Liver (tissue), 9 donors: Measurements from ENCODE around the gene RAMP3. TPM values are rescaled to one million over a fixed set of nuclear protein-coding genes. Genes with fewer than 3 reads are reported as not detected.
A peak's percentile ranks its signal among the peaks of the same experiment; 100 is the strongest.
"Not testable (repeated sequence)": the region's sequence is repeated elsewhere in the genome, so short reads cannot be mapped to it uniquely, and the experiment has no call there.

Experiments used
- DNase-seq: peaks from one replicate; pipeline ENCODE4 v3.0.0-alpha.2; 2017; ENCODE audit warnings: low spot score
- H3K27ac ChIP-seq, 2 donors: one replicate each; pipeline ENCODE4 v1.7.0; 2013; ENCODE audit warnings: inconsistent platforms in 2 of 2, low read length in 2 of 2, control low read depth in 1 of 2, low read depth in 1 of 2, mild to moderate bottlenecking in 1 of 2
- H3K27me3 ChIP-seq, 4 donors: one replicate each; pipeline versions ENCODE4 v1.6.1 to v1.7.0; 2013; ENCODE audit warnings: low read length in 3 of 4, inconsistent platforms in 1 of 4, mild to moderate bottlenecking in 1 of 4, moderate library complexity in 1 of 4; ENCODE audit not compliant: control insufficient read depth in 4 of 4, insufficient read depth in 4 of 4
- H3K36me3 ChIP-seq, 4 donors: one replicate each; pipeline versions ENCODE4 v1.6.1 to v1.7.0; 2013; ENCODE audit warnings: low read length in 3 of 4, mild to moderate bottlenecking in 3 of 4, low read depth in 1 of 4, moderate library complexity in 1 of 4; ENCODE audit not compliant: control insufficient read depth in 4 of 4, insufficient read depth in 3 of 4
- H3K4me1 ChIP-seq, 4 donors: one replicate each; pipeline versions ENCODE4 v1.6.1 to v1.7.0; 2013; ENCODE audit warnings: low read length in 3 of 4, mild to moderate bottlenecking in 3 of 4, moderate library complexity in 1 of 4; ENCODE audit not compliant: control insufficient read depth in 4 of 4, insufficient read depth in 4 of 4
- H3K4me3 ChIP-seq, 3 donors: one replicate each; pipeline versions ENCODE4 v1.6.1 to v1.7.0; 2013; ENCODE audit warnings: low read length in 3 of 3, control low read depth in 1 of 3, low read depth in 1 of 3, mild to moderate bottlenecking in 1 of 3
- H3K9ac ChIP-seq, 2 donors: one replicate each; pipeline ENCODE4 v1.7.0; 2013; ENCODE audit warnings: low read length in 2 of 2, mild to moderate bottlenecking in 2 of 2, moderate library complexity in 2 of 2, control low read depth in 1 of 2, low read depth in 1 of 2
- H3K9me3 ChIP-seq, 4 donors: one replicate each; pipeline versions ENCODE4 v1.6.1 to v1.7.0; 2013; ENCODE audit warnings: low read length in 3 of 4; ENCODE audit not compliant: control insufficient read depth in 4 of 4
- ATF3 ChIP-seq: IDR thresholded peaks from 2 replicates; pipeline ENCODE4 v1.6.1; 2016; ENCODE audit warnings: antibody characterized with exemption
- EGR1 ChIP-seq, 2 donors: IDR thresholded peaks; 2 replicates each; pipeline ENCODE4 v1.6.1; 2016 to 2018; ENCODE audit warnings: antibody characterized with exemption in 2 of 2, low read depth in 2 of 2
- GABPA ChIP-seq, 2 donors: IDR thresholded peaks in 1 of 2; conservative IDR thresholded peaks in 1 of 2; 2 replicates each; pipeline ENCODE4 v1.6.1; 2016; ENCODE audit warnings: antibody characterized with exemption in 2 of 2, mild to moderate bottlenecking in 1 of 2, moderate library complexity in 1 of 2
- HNF4G ChIP-seq: IDR thresholded peaks from 2 replicates; pipeline ENCODE4 v1.6.1; 2016; ENCODE audit warnings: antibody characterized with exemption
- NR2F2 ChIP-seq: IDR thresholded peaks from 2 replicates; pipeline ENCODE4 v1.6.1; 2016; ENCODE audit warnings: antibody characterized with exemption
- RAD21 ChIP-seq, 2 donors: IDR thresholded peaks; 2 replicates each; pipeline ENCODE4 v1.6.1; 2016; ENCODE audit warnings: antibody characterized with exemption in 2 of 2, mild to moderate bottlenecking in 2 of 2
- REST ChIP-seq: IDR thresholded peaks from 2 replicates; pipeline ENCODE4 v1.6.1; 2016; ENCODE audit warnings: antibody characterized with exemption, mild to moderate bottlenecking
- RXRA ChIP-seq, 2 donors: IDR thresholded peaks; 2 replicates each; pipeline ENCODE4 v1.6.1; 2017 to 2018; ENCODE audit warnings: antibody characterized with exemption in 2 of 2, mild to moderate bottlenecking in 1 of 2
- SP1 ChIP-seq: IDR thresholded peaks from 2 replicates; pipeline ENCODE4 v1.6.1; 2018; ENCODE audit warnings: antibody characterized with exemption, mild to moderate bottlenecking
- TAF1 ChIP-seq: conservative IDR thresholded peaks from 2 replicates; pipeline ENCODE4 v1.6.1; 2016; ENCODE audit warnings: antibody characterized with exemption, mild to moderate bottlenecking
- WGBS: extraction: QIAGEN DNeasy Blood & Tissue Kit; methylation state at CpG from one replicate; pipeline ENCODE4 v1.1.7; 2013; 5-methylcytosine and 5-hydroxymethylcytosine counted together
- polyA plus RNA-seq, 2 donors: library from polyadenylated mRNA; stranded (reverse) in 1 of 2; unstranded in 1 of 2; fragments of 200-250 nt in 1 of 2; fragments of >200 nt in 1 of 2; fragmentation: Nextera tagmentation in 1 of 2; extraction: Ambion mirVana in 1 of 2; gene quantifications; one replicate each; pipeline versions ENCODE4 v1.2.1 to v1.2.3, GENCODE V29; 2013 to 2015
- total RNA-seq, 2 donors: library from RNA; depleted of rRNA; stranded (reverse); fragments of >200 nt; gene quantifications; one replicate each; pipeline ENCODE4 v1.2.3, GENCODE V29; 2014
- donor health status: healthy.
- donor health status: healthy.
- donor health status: healthy.
- donor health status: healthy.
- donor health status: healthy.

The RAMP3 gene
- total and polyA plus RNA-seq, 4 donors = 2.3 to 30.0 (median 22.2) TPM

- H3K9me3 ChIP-seq = no peaks in the 10 kb centered on the region
- H3K27ac ChIP-seq = no peak overlapping the region
- no peaks in the 10 kb centered on the region for H3K4me1 ChIP-seq
- no peak overlapping the region for H3K9ac ChIP-seq
- 40% methylated on average over 2 of the region's 2 CpGs for WGBS
- H3K4me3 ChIP-seq = no peak overlapping the region
- no peaks in the 10 kb centered on the region for H3K36me3 ChIP-seq
- no peak for DNase-seq
- H3K27me3 ChIP-seq = no peaks in the 10 kb centered on the region
- peak; percentile 37 for TF ChIP-seq REST
- no peak for TF ChIP-seq RAD21 (IDR thresholded peaks at IDR 0.05)
- TF ChIP-seq ATF3 = peak; percentile 42
- no peak for TF ChIP-seq GABPA (IDR thresholded peaks at IDR 0.05 in 1 of 2, conservative IDR thresholded peaks at IDR 0.05 in 1 of 2)
- TF ChIP-seq SP1 = no peak
Measured at GRCh38 chr7:45203936-45204445, 46.4 kb downstream of the RAMP3 start.

GRCh38 chr7:45206266-45206665 is 48.7 kb downstream of the RAMP3 start:
- not testable (repeated sequence) for H3K36me3 ChIP-seq, H3K4me1 ChIP-seq, H3K27me3 ChIP-seq, H3K9ac ChIP-seq, H3K9me3 ChIP-seq, H3K27ac ChIP-seq, H3K4me3 ChIP-seq, DNase-seq
- WGBS = 93% methylated on average over 5 of the region's 5 CpGs

GRCh38 chr7:45209909-45210308 is 52.3 kb downstream of the RAMP3 start:
- H3K9ac ChIP-seq, H3K36me3 ChIP-seq, H3K27ac ChIP-seq, H3K27me3 ChIP-seq, DNase-seq, H3K4me1 ChIP-seq, H3K4me3 ChIP-seq, H3K9me3 ChIP-seq: not testable (repeated sequence)
- WGBS = 71% methylated on average over 3 of the region's 3 CpGs

GRCh38 chr7:45211066-45211465 is 53.5 kb downstream of the RAMP3 start:
- 51% methylated on average over 4 of the region's 4 CpGs for WGBS
- Histone ChIP-seq H3K4me3 (no peak overlapping the region), H3K4me1 (no peaks in the 10 kb centered on the region), H3K9ac (no peak overlapping the region), H3K27me3 (no peaks in the 10 kb centered on the region), H3K36me3 (no peaks in the 10 kb centered on the region), H3K9me3 (no peaks in the 10 kb centered on the region), H3K27ac (no peak overlapping the region)
- TF ChIP-seq EGR1 (IDR thresholded peaks at IDR 0.05; ENCODE audit: low read depth in 2 of 2) (no peak), RXRA (IDR thresholded peaks at IDR 0.05) (no peak), ATF3 (no peak), NR2F2 (peak; percentile 76), HNF4G (no peak), RAD21 (IDR thresholded peaks at IDR 0.05) (no peak), TAF1 (no peak)
- DNase-seq = no peak
